GM21786 (cell line): ENCODE data around the gene SYNDIG1.
"Not testable (repeated sequence)": the region's sequence is repeated elsewhere in the genome, so short reads cannot be mapped to it uniquely, and the experiment has no call there.

Experiments used
- ATAC-seq: cut with Tn5 transposase; IDR thresholded peaks from one replicate; pipeline ENCODE4 v1.9.1; 2021; ENCODE audit not compliant: unreplicated experiment

Gene SYNDIG1

DNA sequence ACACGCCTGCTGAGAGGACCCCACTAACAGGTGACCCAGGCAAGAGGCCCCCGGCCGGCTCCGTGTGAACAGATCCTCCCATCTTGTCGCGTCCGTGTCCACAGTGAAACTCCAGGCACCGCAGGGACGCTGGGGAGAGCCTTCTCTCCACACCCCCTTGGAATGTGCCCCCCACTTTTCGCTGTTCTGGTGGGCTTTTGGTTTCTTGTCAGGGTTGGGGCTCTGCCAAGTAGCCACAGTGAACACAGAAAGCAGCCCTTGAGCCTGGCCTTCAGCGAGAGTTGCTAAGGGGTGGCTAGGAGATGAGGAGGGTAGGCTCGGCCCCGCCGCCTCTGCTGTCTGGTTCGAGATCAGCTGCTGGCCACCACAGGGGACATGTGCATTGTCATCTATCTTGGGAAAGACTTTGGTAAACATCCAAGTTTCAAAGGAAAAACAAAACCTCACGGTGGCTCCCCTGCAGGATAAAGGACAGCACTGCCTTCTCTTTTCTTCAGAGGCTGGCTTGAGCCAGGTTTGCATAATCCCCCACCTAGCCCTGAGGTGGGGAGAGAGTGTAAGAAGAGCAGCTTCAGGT lies 22.7 kb downstream of the SYNDIG1 start:
- no peak for ATAC-seq

GRCh38 chr20:24492698-24493097 lies 23.3 kb downstream of the SYNDIG1 start:
- ATAC-seq = no peak

GRCh38 chr20:24493181-24493580 lies 23.8 kb downstream of the SYNDIG1 start:
- ATAC-seq = no peak

DNA sequence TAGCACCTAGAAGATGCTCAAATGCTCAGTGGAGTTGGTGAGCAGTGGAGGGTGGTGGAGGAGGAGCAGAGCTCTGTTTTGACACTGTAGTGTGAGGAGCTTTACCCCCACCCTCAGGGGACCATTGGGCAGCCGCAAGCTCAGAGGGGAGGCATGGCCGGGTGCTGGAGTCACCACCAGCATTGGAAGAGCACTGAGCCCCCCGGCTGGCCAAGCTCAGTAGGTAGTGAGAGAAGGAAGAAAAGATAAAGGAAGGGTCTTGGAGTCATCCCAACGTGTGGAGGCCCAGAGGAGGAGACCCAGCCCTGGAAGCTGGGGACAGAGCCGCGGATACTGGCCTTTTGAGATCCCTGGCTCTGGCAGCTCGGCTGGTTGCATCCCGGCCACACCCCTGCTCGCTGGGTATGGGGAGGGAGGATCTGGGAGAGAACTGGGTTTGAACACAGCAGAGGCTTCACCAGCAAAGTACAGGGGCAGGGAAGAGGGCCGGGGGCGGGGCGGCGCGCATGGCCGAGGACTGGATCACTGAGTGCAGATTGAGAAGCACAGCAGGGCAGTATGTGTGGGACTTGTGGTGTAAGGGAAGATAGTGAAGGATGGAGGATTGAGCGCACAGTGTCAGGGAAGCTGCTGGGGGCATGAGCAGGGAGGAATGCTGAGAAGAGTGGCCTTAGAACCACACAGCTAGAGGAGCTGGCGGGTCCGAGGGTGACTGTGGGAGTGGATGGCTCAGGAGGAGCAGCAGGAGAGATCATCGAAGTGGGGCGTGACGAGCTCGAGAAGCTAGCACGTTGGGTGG lies 24.4 kb downstream of the SYNDIG1 start:
- no peak for ATAC-seq

- no peak for ATAC-seq
Observed at GRCh38 chr20:24494460-24494920, 25.1 kb downstream of the SYNDIG1 start.

GRCh38 chr20:24495266-24495665 lies 25.8 kb downstream of the SYNDIG1 start:
- no peak for ATAC-seq

GRCh38 chr20:24497851-24498250 lies 28.4 kb downstream of the SYNDIG1 start:
- ATAC-seq = no peak

DNA sequence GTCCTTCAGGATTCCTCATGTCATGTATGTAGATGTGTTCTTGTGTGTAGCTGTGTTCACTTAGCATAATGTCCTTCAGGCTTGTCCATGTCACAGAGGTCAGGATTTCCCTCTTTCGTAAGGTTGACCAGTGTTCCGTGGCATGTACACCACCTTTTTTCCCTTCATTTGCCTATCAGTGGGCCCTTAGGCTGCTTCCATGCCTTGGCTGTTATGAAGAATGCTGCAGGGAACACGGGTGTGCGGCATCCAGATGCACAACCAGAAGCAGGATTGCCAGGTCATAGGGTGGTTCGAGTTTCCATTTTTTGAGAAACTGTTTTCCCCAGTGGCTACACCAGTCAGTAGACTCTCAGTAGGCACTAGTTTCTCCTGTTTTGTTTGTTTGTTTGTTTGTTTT lies 29.2 kb downstream of the SYNDIG1 start:
- ATAC-seq = no peak

DNA sequence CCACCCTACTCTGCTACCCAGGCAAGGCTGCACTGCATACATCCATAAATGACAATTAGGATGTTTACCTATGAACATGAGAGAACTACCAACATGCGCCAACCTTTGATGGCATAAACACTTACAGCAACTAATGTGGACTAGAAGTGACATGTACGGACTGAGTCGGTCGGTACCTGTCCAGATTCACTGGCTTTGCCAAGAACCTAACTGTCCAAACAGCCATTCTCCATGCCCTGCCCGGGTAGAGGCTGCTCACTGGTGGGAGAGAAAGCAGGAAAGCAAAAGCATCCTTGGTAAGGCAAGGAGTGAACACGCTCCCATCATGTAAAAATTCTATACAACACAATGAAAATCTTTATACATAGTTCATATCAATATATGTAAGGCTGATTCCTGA lies 30.0 kb downstream of the SYNDIG1 start:
- no peak for ATAC-seq

DNA sequence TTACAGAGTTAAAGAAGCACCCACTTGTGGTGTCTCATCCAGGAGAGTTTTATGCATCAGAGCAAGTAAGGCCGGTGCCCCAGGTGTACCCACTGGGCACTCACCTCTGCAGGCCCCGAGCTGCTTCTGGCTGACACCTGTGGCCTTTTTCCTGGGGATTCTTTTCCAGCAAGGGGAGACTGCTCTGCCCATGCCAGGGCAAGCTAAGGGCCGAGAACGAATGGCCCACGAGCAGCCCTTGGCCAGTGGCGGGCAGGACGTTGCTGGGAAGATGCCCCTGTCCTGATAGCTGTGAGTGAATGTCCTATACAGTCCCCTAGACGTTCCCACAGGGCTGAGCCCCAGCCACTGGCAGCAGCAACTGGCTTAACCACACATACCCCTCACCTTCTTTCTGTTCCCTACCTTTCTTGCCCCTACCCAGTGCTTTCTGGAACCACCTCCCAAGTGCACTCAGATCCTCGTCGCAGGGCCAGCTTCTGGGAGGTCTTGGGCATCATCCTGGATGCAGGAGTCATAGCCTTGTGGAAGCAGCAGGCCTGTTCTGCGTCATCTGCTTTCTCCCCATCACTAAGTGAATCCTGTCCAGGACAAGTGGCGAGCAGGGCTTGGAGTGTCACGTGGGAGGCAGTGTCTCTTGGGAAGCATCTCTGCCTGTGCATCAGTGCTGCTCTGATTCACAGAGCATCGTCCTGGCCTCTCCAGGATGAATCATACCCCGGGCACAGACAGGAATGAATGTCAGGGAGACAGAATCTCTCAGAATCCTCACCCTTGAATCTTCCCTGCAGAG lies 32.5 kb downstream of the SYNDIG1 start:
- ATAC-seq = no peak

GRCh38 chr20:24502661-24503060 lies 33.2 kb downstream of the SYNDIG1 start:
- no peak for ATAC-seq

- no peak for ATAC-seq
Observed at GRCh38 chr20:24503352-24503931, 34.0 kb downstream of the SYNDIG1 start.

GRCh38 chr20:24504331-24505285 lies 35.2 kb downstream of the SYNDIG1 start:
- ATAC-seq = no peak

- no peak for ATAC-seq
Observed at GRCh38 chr20:24506146-24506545, 36.7 kb downstream of the SYNDIG1 start.

- no peak for ATAC-seq
Observed at GRCh38 chr20:24506696-24507095, 37.3 kb downstream of the SYNDIG1 start.

DNA sequence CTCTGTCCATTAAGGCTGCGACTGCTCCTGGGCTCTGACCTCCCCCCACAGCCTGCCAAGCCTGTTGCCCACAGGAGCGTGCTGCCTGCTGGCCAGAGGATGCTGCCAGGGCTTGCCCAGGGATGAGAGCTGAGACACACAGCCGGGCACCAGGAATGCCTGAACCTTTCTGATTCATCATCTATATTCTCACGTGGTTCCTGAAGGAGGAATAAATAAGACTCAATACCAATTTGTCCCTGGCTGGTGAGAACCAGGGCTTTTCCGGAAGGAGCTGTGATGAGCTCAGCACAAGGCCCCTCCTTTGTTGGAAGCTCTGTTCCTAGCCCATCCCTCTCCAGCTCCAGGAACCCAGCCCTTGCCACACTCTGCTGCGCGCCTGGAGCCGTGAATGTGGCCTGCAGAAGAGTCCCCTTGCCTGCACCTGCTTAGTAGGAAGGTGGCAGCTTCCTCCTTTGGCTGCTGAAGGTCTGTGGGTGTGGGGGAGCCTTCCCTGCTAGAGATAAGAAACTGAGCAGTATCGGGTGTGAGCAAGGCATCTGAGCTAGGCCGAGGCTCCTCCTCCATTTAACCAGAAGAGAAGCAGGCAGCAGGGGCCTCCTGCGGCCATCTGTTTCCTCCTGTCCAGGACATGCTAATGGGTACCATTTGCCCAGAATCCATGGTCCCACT lies 37.9 kb downstream of the SYNDIG1 start:
- ATAC-seq = no peak

- not testable (repeated sequence) for ATAC-seq
Observed at GRCh38 chr20:24512441-24512840, 43.0 kb downstream of the SYNDIG1 start.

DNA sequence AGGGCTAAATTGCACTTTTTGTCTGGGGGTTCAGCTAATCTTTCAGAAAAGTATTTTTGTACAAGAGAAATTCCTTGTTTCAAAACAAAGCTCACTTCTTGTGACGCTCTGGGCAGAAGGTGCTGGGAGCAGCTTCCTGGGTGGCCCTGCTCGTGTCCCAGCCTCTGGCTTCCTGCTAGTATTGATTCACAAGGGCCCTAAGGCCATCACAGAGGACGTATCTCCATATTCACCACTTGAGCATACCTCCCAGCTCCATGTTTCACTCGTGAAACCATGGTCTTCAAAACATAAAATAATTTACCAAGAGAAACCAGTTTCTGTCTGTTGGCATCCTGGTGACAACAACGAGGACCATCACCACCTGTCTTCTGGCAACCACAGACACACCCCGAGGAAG lies 49.1 kb downstream of the SYNDIG1 start:
- ATAC-seq = no peak

- no peak for ATAC-seq
Observed at GRCh38 chr20:24519476-24519875, 50.0 kb downstream of the SYNDIG1 start.

- no peak for ATAC-seq
Observed at GRCh38 chr20:24521032-24521431, 51.6 kb downstream of the SYNDIG1 start.
